ENCODE measurements around the gene PRC1.
A peak's percentile ranks its signal among the peaks of the same experiment; 100 is the strongest.
"Not testable (repeated sequence)": the region's sequence is repeated elsewhere in the genome, so short reads cannot be mapped to it uniquely, and the experiment has no call there.

Gene PRC1

GRCh38 chr15:90931828-90932659 is 62.3 kb downstream of the PRC1 start, which contains the start of gene HDDC3:
HDDC3 (minus strand) TSS chr15:90932549; CDS start chr15:90932540, 9 bp downstream.
- DNase-seq: peak; percentile 72

GRCh38 chr15:90931575-90931827 is 62.8 kb downstream of the PRC1 start:
- DNase-seq: no peak

DNA sequence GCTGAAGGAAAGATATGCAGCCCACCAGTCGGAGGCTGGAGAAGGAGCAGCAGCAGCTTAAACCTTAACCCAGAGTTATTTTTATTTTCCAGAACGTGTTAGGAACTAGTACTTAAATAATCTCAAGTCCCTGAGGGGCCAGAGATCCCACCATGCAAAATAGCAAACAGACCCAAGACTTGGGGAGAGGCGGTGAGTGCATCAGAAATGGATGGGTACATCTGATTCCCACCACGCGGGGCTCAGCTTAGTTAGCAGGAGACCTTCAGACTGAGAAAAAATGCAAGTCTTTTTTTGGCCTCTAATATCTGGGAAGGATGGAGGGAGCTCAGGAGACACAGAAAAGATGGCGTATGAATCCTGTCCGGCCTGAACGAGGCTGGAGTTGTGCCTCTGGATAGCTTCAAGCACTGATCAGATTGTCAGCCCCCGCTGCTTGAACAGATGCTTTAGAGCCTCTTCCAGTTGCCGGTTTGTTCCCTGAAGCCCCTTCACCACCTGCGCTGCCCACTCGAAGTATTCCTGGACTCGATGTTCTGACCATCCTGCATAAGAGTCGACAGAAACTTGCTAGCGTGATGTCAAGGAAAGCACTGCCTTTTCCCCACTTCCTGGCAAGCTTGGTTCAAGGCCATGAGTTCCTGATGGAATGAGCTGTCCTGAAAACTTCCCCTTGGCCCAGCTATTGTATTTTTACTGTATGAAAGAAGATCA is 63.3 kb downstream of the PRC1 start:
- no peak for DNase-seq

DNA sequence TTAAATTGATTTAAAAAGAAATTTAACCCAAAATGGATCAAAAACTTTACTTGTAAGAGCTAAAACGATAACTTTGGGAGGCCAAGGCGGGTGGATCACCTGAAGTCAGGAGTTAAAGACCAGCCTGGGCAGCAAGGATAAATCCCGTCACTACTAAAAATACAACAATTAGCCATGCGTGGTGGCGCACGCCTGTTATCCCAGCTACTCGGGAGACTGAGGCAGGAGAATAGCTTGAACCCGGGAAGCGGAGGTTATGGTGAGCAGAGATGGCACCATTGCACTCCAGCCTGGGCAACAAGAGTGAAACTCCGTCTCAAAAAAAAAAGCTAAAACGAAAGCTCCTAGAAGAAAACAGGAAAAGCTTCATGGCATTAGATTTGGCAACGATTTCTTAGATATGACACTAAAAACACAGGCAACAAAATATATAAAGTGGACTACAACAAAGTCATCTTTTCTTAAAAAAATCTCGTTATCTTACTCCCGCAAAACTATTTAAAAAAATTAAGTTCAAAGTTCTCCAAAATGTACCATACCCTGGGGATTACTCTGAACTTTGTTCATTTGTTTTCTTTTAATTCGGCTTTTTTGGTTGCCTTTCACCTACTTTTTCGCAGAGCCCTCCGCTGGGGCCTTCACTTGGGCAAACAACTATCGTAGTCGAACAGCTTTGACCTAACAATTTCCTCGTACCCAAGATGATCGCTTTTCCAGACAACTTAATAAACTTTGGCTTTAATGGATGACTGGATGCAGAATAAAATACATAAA is 64.9 kb downstream of the PRC1 start:
- DNase-seq: no peak

DNA sequence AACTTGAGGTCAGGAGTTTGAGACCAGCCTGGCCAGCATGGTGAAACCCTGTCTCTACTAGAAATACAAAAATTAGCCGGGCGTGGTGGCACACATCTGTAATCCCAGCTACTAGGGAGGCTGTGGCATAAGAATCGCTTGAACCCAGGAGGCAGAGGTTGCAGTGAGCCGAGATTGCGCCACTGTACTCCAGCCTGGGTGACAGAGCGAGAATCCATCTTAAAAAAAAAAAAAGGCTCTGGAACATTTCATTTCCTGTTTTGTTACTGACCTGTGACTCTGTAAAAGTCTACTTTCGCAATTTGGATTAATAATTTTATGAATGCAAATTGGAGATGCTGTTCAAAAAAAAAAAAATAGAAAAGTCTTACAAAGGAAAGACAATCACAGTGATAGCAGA is 66.2 kb downstream of the PRC1 start:
- DNase-seq: not testable (repeated sequence)

DNA sequence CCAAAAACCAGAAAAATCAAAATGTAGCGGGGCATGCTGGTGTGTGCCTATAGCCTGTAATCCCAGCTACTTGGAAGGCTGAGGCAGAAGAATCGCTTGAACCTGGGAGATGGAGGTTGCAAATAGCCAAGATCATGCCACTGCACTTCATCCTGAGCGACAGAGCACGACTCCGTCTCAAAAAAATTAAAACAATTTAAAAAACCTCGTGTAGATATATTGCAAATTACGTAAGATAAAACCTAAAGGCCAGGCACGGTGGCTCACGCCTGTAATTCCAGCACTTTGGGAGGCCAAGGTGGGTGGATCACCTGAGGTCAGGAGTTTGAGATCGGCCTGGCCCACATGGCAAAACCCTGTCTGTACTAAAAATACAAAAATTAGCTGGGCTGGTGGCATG is 67.6 kb downstream of the PRC1 start:
- not testable (repeated sequence) for DNase-seq

DNA sequence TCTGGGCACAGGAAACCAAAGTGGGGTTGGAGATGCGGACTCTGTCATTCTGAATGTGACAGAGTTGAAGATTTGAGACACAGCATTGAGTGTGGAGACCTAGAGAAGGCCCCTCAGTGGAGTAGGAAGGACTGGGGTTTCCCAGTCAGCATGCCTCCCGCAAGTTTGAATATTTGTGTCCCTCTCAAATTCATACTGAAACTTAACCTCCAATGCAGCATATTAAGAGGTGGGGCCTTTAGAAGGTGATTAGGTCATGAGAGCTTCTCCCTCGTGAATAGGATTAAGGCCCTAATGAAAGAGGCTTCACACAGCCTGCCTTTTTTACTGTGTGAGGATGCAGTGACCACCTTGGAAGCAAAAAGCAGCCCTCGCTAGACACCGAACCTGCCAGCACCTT is 70.0 kb downstream of the PRC1 start:
- no peak for DNase-seq

DNA sequence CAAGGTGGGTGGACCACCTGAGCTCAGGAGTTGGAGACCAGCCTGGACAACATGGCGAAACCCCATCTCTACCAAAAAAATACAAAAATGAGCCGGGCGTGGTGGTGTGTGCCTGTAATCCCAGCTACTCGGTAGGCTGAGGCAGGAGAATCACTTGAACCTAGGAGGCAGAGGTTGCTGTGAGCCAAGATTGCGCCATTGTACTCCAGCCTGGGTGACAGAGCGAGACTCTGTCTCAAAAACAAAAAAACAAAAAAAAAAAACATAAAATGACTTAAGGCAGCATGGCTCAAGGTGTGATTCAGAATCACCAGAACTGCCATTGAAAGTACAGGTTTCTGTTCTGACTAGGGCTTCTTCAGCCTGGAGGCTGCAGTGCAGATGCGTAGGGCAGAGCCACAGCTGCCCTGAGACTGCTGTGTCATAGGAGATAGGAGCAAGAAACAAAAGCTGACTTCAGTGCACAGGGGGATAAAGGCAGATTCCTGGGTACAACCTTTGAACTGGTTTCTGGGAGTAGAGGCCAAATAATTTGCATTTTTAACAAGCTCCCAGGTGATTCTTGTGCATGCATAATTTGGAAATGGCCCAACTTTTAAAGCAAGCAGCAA is 71.5 kb downstream of the PRC1 start:
- DNase-seq: not testable (repeated sequence)

GRCh38 chr15:90921887-90922286 is 72.4 kb downstream of the PRC1 start:
- no peak for DNase-seq

DNA sequence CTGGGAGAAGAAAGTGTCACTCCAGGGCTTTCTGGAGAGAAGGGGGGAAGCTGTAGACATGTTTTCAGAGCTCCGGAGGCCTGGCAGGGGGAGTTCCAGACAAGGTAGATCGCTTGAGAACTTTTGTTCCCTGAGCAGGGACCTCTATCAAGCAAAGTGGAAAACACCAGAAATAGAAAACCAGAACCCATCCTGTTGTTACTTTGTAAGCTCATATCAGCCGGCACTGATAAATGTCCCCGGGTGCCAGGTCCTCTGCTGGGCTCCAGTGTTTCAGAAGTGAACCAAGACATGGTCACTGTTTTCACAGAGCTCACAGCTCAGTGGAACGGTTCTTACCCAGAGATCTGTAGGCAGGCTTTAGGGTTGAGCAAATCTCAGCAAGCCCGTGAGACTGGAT is 75.5 kb downstream of the PRC1 start:
- DNase-seq: no peak

GRCh38 chr15:90918034-90918788 is 76.1 kb downstream of the PRC1 start:
- DNase-seq: no peak

GRCh38 chr15:90917569-90917968 is 76.8 kb downstream of the PRC1 start:
- DNase-seq: no peak

DNA sequence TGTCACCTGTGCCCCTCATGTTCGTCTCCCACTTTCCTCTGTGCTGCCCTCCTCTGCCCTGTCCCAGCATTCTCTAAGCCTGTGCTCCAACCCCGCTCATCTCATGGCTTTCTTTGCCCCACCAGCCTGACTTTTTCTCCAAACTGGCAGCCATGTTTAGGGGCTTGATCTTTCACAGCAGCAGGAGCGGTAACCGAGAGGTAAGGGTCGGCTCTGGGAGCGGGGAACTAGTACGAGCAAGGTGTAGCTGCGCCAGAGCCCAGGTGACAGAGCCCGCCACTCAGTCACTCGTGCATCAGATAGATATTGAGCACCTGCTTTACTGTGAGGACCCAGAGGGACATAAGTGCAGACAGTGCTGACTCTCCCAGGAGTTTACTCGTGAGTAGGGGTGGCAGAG is 77.9 kb downstream of the PRC1 start:
- no peak for DNase-seq
